Medulla oblongata (tissue), 1 donor: Measurements from ENCODE around the gene SSNA1.

ENCODE experiments used
- DNase-seq: peaks from one replicate; pipeline ENCODE4 v3.0.0-alpha.2; 2015; ENCODE audit errors: extremely low spot score

Gene SSNA1

DNA sequence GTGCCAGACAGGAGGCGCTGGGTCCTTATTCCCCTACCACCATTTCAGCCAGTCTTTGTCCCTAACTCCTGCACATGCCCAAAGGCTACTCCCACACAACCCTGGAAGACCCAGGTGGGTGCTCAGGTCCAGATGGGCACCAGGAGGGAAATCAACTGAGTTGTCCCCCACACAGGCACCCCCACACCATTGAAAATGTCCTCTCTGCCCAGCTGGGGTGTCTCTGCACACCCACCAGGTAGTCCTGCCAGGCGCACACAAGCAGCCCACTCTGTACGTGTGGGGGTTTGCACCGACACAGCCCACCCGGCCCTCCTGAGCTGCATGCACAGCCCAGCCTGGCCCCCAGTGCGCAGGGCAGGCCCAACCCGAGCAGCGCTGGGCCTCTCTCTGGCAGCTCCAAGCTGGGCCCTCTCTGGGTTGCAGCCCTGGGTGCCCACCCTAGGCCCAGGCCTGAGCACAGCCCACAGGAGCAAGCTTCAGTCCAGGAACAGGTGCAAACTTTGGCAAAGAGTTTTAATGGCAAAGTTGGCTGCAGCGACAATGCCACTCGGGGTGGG lies 31.4 kb downstream of the SSNA1 start:
- DNase-seq, result no peak

GRCh38 chr9:137220317-137221094 lies 32.0 kb downstream of the SSNA1 start:
- DNase-seq, result no peak

DNA sequence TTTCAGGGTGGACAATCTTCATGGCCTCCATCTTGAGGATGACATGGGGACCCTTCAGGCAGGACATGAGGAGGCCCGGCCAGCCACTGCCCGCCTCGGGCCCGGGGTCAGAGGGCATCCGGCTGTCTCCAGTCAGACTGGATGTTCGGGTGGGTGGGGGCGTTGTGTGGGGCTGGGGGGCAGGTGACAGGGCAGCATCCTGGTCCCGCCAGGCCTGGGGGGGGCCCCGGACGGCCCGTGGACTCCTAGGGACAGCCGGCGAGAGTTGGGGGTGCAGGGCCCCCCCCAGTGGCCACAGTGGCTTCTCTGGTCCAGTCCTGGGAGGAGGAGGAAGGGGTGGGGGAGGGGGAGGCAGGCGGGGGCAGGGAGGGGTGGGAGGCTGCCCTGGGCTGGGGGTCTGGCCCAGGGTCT lies 32.6 kb downstream of the SSNA1 start:
- DNase-seq, result no peak

DNA sequence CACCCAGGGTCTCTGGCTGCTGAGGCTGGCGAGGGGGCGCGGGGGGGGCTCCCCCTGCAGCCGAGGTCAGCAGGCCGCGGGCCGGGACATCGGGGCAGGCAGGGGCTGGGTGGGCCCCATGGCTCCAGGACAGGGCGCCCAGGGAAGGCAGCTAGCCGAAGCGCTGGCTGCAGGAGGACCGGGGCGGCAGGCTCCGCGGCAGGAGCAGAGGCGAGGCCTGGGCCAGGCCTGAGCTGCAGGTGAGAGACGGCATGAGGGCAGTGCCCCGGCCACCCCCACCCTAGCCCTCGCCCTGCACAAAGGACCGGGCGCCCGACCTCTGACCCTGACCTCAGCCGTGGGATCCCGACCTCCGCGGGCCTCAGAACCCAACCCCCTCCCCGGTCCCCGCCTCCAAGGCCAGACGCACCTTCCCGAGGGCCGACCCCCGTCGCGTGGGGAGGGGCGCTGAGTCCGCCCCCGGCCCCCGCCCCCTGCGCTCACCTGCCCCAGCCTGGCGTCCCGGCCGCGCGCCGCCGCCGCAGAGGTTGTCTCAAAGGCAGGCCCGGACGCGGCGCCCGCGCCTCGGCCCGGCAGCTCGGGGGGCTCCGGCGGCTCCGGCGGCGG lies 33.1 kb downstream of the SSNA1 start:
- DNase-seq, result no peak

DNA sequence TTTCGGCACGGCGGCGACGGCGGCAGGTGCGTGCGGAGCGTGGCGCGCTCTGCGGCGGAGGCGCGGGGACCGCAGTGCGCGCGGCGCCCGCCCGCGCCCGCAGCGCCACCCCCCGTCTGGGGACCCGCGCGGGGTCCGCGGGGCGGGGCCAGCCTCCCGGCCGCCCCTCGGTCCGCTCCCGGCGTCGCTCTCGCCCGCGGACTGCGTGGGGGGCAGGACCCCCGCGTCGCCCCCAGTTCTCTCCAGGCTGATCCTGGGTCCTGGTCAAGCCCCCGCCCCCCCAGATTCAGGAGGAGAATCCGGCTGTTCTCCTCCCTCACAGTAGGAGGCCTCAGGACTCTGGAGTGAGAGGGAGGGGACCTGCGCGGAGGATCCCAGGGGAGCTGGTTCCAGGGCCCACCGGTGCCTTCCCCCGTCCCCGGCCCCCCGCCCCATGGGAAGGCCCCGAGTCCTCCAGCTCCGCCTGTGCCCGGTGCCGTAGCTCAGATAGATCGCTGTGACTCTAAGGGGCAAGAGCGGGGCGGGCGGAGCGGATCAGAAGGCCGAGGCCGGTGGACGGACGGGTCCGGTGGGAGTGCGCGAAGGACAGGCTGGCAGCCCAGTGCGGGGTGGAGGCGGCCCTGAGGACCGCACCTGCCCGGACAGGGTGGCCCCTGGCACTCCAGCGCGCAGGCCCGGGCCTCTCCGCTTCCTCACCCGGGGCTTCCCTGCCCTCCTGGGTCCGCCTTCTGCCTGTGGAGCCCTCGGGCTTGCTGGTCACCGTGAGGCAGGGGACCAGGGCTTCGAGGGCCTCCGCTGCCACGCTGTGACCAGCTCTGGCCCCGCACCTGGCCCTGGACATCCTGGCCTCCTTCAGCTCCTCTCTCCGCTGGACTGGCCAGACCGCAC lies 34.0 kb downstream of the SSNA1 start, which contains the start of gene RNF208:
Gene RNF208 (minus strand): TSS at position 51 of the 888 bp plus-strand sequence. CDS start 1,028 bp downstream, outside the sequence.
- no peak for DNase-seq

DNA sequence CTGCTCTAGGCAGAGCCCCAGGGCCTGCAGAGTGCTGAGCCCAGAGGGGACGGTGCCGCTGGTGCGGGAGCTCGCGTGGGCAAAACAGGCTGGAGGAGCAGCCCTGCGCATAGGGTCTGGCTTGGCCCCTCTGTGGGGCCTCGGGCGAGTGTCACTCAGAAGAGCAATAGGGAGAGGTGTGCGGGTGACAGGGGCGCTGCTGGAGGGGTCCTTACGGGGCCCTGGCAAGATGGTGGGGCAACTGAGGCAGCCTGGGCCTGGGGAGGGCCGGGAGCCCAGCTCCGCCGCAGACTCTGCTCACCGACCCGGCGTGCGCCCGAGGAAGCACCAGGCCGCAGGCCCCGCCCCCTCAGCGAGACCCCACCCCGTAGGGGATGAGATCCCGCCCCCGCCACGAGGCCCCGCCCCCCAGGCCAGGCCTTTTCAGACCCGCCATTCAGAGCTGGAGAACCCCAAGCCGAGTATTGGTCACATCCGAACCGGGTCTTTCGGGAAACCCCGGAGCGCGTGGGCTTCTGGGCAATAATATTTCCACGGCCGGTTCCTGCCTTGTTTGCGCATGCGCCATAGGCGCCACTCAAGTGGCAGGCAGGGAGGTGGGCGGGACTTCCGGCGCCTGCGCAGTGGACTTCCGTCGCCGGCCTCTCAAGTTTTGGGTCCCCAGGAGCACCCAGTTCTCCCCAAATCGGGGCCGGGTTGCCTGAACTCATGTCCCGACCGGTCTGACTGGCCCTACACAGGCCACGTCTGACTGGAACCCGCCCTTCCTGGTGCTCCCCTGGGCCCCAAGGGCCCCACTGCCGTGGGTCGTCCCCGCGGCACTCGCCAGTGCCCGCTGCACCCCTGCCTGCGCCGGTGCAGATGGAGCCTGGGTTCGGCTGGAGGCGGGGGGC lies 34.8 kb downstream of the SSNA1 start:
- peak; percentile 98 for DNase-seq

DNA sequence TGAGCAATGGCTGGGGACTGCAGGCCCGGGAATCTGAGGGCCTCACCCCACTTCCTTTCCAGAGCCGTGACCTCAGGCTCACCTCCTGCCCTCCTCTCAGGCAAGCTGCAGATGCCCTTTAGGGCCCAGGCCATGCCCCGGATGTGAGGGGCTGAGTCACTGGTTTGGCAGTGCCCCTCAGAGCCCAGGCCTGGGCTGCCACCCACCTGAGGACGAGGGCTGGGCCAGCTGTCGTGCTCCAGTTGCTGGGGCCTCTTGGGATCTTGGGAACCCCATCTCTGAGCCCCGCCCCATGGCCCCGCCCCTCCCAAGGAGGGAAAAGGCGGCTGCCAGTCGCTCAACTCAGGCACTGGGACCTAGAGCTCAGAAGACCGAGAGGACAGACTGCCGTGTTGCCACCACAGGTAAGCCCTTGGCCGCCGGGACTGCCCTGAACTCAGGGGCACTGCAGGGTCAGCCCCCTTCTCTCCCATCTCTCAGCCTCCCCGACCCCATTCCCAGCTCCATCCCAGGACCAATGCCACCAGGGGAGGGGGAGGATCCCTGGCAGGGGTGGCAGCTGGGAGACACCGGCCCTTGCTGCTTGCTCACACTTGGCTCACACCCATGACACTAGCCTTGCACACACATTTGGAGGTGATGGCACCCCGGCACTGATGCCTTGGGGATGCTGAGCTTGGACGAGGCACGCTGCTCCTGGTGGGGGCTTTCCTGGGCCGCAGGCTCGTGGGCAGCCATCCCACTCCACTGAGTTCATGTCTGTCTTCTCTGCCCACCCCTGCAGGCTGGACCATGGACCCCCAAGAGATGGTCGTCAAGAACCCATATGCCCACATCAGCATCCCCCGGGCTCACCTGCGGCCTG lies 36.6 kb downstream of the SSNA1 start, which contains the start of gene CYSRT1:
Gene CYSRT1 (plus strand): TSS at position 345 of the 865 bp plus-strand sequence. CDS start 448 bp downstream, at position 793.
- no peak for DNase-seq

DNA sequence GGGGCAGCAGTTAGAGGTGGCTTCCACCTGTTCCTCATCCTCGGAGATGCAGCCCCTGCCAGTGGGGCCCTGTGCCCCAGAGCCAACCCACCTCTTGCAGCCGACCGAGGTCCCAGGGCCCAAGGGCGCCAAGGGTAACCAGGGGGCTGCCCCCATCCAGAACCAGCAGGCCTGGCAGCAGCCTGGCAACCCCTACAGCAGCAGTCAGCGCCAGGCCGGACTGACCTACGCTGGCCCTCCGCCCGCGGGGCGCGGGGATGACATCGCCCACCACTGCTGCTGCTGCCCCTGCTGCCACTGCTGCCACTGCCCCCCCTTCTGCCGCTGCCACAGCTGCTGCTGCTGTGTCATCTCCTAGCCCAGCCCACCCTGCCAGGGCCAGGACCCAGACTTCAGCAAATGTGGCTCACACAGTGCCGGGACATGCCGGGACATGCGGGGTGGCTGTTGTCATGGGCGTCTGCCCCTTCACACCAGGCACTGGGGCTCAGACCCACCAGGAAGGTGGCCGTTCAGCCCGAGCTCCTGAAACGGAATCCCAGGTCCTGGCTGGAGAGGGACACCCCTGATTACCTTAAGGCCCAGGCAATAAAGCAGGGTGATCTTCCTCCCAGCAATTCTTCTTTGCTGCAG lies 37.3 kb downstream of the SSNA1 start:
- no peak for DNase-seq

- no peak for DNase-seq
These were observed 38.0 kb downstream of the SSNA1 start for GRCh38 chr9:137226338-137227053.

DNA sequence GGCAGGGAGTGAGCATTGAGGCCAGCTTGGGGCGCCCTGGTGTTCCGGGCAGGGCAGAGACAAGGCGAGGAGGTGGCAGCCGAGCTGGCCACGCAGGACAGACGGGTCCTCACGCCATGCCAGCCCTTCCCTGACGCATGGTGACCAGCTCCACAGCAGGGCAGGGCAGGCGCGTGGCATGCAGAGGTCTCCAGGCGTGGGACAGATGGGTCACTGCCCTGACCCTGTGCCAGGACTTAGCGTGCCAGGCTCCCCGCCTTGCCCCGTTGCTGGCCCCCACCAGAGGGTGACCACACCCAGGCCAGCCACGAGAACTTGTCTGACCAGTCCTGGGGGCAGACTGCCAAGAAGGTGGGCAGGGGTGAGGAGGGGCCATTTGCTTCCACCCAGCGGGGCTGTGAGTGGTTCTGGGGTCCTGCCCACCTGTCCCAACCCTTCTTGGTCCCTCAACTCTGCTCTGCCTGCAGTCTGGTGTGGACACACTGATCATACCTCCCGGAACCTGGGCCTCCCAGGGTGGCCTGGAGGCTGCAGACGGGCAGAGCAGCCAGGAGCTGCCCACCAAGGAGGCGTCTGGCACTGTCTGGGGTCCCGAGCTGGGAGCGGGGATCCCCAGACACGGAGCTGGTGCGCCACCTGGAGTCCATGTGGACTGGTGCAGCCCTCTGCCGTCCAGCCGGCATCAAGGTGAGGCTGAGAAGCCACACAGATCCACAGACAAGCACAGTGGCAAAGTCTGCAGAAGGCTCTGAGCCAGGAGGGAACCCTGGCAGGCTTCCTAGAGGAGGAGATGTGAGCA lies 38.8 kb downstream of the SSNA1 start, which contains the start of gene RNF224:
Gene RNF224 (plus strand): TSS at position 449 of the 799 bp plus-strand sequence. CDS start 834 bp downstream, outside the sequence.
- peak; percentile 71 for DNase-seq

- DNase-seq, result no peak
These were observed 39.5 kb downstream of the SSNA1 start for GRCh38 chr9:137227853-137228505.

GRCh38 chr9:137228506-137228967 lies 40.1 kb downstream of the SSNA1 start:
- DNase-seq, result no peak

DNA sequence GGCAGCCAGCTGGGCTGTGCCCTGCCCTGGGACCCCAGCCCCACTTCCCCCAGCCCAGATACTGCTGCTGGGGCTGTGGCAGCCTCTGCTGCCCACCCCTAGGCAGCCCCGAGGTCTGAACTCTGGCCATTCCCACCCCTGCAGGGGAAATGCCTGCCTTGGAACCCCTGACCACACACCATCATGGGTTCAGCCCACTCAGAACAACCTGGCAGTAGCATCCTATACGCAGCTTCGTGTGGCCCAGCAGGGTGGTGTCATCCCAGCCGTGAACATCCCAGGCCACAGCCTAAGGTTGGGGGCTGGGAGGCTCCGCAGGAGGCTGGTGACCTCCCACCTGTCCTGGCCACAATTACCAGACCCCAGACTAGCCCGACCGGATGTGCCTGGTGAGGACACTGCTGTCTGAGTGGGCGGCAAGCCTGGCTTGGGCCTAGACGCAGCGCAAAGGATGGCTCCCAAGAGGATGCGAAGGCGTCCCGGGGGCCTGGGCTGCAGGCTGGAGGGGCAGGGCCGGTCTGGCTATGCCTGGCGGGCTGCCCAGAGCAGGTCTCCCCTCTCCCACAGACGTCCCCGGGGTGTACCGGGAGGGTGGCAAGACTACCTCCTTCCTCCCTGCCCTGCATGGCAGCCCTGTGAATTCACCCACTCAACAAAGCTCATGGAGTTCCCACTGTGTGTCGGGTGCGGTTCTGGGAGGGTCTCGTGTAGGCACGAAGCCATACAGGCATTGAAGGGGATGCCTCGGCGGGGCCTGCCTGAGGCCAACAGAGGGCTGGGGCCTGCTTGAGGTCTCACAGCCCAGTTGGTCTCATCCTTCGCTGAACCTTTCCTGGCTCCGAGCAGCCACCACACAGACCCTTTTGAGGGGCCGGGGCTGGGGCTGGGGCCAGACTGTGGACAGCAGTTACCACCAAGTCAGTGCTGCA lies 40.8 kb downstream of the SSNA1 start:
- no peak for DNase-seq

GRCh38 chr9:137229903-137230704 lies 41.6 kb downstream of the SSNA1 start:
- DNase-seq, result no peak
